Activated CD4-positive, alpha-beta T cell treated with anti-CD3 and anti-CD28 coated beads, Interleukin-10, Interleukin-2, amounts not matched to agents 100 ng/mL and 50 ng/mL, durations not matched to agents 16 hours and 8 hours (primary cell): ENCODE measurements around the gene RAB3C.
"Not testable (repeated sequence)": the region's sequence is repeated elsewhere in the genome, so short reads cannot be mapped to it uniquely, and the experiment has no call there.

Experiments
- DNase-seq: peaks from one replicate; pipeline ENCODE4 v3.0.0-alpha.2; 2020

RAB3C gene

DNA sequence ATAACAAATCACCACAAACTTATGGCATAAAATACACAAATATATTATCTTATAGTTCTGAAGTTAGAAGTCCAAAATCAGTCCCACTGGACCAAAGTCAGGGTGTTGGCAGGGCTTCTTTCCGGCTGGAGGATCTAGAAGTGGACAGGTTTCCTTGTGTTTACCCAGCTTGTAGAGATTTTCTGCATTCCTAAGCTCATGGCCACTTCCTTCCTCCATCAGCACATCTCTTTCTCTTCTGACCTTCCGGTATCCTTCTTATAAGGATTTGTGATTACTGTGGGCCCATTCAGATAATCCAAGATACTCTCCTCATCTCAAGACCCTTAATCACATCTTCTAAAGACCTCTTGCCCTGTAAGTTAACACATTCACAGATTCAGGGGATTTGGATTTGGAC is 97.6 kb downstream of the RAB3C start:
- DNase-seq = no peak

DNA sequence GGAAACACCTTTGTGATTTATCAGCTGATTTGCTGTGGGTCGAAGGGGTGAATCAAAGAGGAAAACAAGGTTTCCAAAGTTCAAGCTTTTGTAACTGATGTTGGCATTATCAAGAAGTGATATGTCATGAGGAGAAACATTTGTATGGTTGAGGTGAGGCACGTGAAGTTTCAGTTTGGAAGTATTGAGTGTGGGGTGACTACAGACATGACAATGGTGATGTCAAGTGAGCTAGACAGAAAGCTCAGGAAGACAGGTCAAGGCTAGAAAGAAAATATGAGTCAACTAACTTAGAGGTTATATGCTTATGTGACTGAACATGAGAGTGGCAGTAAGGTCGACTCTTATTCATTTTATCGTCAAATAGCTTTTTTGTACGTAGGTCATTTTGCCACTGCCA is 99.1 kb downstream of the RAB3C start:
- DNase-seq = peak; percentile 43

DNA sequence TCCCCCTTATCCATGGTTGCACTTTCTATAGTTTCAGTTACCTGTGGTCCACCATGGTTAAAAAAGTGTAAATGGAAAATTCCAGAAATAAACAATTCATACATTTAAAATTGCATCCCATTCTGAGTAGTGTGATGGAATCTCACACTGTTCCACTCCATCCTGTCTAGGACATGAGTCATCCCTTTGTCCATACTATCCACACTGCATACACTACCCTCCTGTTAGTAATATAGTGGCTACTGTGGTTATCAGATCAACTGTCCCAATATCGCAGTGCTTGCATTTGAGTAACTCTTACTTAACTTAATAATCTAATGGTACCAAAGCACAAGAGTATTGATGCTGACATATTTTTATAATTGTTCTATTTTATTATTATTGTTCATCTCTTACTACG is 100.7 kb downstream of the RAB3C start:
- no peak for DNase-seq

DNA sequence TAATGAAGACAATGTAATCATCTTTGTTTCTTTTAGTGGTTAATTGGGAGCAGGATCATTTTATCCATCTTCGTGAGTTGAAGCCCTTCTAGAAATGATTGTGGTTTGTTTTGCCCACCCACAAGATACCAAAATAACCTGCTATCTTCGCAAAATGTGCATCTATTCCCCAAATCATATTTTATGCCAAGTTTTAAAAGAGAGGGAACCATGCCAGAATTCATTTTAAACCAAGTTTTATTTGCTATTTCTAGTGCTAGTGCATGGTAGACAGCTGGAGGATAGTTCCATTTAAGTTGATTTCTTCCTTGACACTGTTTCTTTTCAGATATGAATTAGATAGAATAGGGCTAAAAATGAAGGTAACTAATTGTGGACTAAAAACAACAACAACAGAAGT is 104.2 kb downstream of the RAB3C start:
- no peak for DNase-seq

DNA sequence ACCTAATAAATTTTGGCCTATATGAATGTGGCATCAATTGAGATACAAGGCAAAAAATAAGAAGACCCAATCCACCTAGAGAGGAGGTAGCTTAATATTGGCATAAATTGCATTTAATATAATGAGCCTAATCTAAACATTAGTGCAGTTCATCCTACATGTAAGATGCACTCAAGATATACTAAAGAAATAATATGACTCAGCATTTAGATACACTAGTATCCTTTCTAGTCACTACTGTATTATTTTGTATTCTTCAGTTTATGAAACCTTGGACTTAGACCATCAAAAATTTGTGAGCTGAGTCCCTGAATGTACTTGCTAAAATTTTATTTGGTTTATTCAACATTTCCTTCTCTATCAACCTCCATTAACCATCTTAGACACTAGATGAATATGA is 104.7 kb downstream of the RAB3C start:
- DNase-seq = no peak

DNA sequence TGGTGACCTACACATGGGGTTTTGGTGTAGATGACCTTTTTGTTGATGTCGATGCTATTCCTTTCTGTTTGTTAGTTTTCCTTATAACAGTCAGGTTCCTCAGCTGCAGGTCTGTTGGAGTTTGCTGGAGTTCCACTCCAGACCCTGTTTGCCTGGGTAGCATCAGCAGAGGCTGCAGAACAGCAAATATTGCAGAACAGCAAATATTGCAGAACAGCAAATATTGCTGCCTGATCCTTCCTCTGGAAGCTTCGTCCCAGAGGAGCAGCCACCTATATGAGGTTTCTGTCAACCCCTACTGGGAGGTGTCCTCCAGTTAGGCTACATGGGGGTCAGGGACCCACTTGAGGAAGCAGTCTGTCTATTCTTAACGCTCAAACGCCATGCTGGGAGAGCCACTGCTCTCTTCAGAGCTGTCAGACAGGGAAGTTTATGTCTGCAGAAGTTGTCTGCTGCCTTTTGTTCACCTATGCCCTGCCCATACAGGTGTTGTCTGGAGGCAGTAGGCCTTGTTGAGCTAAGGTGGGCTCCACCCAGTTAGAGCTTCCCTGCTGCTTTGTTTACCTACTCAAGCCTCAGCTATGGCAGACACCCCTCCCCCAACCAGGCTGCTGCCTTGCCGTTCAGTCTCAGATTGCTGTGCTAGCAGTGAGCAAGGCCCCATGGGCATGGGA is 116.3 kb downstream of the RAB3C start:
- DNase-seq = not testable (repeated sequence)

DNA sequence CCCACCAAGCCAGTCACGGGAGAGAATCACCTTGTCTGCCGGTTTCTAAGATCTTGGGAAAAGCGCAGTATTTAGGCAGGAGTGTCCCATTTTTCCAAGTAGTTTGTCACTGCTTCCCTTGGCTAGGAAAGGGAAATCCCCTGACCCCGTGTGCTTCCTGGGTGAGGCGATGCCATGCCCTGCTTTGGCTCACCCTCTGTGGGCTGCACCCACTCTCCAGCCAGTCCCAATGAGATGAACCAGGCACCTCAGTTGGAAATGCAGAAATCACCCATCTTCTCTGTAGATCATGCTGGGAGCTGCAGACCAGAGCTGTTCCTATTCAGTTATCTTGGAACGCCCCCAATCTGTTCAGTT is 116.9 kb downstream of the RAB3C start:
- no peak for DNase-seq

DNA sequence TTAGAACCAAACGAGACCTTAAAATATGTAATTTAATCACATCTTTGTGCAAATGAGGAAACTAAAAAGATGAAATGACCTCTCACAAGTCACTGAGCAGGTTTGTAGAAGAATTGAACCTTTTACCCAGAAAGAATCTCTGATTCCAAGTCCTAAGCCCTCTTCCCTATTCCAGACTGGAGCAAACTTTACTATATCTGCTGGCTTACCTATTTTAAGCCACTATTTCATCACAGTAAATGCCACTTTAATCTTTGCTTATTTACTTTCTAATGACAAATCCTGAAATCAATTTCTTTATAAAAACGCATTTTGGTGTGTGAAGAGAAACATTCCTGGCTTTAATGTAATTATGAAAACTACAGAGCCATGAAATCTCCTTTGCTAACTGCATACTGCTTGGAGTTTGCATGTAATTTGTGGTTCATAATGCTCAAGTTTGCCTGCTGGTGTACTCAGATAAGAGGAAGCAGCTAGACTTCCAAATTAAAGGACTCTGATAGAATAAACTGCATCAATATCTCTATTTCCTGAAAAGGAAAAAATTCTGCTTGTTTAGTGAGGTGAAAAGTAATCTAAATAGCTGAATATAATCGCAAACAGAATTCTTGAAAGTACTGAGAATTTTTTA is 121.2 kb downstream of the RAB3C start:
- no peak for DNase-seq

DNA sequence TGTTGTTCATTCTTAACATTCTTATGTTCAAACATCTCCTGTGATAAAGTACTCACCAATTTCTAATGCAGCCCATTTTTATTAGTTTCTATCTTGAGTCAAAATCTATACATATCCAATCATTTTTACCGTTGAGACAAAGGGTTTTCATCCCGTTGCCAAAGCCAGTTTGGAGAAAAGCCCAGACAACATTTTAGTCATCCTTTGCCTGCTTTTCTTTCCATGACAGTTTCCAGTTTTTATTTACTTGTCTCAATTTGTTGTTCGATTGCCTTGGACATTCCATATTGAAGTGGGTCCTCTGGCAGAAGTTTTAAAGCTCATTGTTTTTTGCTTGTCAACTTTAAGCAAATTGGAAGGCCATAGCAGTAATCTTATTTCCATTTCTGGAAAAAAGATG is 123.9 kb downstream of the RAB3C start:
- DNase-seq = no peak

DNA sequence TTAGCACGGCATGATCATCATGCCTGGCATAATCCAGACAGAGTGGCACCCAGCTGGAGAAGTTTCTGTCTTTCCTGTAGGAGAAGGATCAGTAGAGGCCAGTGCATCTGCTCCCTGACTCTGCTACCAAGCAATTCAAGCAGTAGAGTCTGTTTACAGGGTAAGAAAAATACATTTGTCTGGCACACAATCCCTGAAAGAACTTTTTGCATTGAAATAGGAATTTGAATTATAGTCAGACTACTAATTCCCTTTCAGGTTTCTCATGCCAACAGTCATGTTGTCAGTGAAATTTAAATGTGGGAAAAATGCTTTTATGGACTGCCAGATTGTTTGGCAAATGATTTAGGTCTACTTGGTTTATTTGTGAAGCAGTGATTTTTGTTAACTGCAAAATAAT is 125.6 kb downstream of the RAB3C start:
- DNase-seq = no peak

DNA sequence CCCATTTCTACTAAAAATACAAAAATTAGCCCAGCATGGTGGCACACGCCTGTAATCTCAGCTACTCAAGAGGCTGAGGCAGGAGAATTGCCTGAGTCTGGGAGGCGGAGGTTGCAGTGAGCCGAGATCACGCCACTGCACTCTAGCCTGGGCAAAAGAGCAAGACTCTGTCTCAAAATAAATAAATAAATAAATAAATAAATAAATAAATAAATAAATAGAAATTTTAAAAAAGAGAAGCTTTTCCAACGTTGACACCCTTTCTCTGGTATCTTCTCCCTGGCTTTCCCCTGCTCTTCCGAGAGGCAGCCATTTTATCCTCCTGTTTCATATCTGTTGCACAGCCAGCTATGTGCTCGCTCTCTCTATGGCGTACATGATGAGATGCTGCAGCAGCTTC is 127.5 kb downstream of the RAB3C start:
- not testable (repeated sequence) for DNase-seq

DNA sequence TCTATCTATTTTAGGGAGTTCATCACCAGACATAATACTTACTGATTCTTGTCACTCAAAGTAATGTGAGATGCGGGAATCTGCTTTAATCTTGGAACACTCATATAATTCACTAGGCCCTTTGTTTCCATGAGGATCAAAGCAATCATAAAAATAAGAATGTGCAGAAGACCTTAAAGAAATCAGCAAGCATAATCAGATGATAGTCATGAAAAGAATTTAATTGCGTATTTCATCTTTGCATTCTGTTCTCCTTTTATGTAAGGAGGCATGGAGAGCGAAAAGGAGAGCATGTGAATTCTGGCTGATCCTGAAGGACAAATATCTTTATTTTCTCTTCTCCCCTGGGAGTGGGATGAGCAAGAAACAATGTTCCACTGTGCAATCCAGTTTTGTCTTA is 128.0 kb downstream of the RAB3C start:
- DNase-seq = no peak

DNA sequence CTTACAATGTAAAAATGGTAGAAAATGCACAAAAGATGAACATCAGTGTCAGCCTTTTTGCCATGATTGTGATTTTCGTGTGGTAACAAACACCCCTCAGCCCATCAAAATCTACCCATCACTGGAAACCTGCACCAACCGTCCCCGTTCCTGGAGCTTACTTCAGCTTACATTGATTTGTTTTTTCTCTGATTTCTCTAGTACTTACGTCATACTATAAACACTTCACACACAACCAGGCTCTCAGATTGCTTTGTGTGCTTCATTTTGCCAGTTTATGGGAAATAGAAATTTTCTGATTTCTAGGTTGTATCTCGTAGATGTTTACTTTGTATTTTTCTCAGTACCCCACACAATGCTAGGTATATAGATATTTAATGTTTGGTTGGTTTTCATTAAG is 129.1 kb downstream of the RAB3C start:
- DNase-seq = no peak

DNA sequence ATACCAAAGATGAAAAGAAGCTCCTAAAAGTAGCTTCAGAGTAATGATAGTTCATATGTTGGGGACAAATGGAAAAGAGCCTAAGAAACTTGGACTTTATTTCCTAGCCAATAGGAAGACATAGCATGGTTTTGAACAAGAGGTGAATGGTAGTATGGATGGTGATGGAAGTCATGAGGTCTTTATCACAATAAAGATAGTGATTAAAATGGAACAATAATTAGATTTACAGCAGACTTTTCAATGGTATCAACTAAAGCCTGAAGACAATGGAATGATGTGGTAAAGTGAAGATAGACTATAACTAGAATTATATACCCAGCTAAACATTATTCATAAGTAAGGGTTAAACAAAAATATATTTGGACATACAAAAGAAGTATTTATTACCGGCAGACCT is 131.2 kb downstream of the RAB3C start:
- DNase-seq = no peak

DNA sequence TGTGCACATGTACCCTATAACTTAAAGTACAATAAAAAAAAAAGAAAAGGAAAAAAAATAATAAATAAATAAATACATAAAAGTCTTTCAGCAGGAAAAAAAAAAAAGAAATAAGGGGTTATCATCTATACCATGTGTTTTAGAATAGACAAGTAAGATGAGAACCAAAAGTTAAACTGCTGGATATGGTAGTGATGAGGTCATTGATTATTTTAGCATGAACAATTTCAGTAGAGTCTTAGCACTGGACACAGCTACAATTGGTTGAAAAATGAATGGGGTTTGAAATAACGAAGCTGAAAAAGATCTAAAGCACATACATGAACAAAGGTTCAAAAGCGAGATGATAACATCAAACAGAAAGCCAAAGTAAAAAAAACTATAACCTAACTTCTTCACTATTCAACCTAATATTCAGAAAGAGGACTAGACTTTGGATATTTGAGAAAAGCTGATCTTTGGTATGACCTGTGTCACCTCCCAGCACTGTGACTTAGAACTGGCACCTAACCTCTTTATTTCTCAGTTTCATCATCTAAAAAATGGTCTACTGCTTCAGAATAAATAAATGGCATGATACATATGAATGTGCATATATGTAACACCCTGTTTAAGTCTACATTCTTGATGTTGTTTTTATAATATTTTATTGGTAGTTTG is 133.3 kb downstream of the RAB3C start:
- no peak for DNase-seq

DNA sequence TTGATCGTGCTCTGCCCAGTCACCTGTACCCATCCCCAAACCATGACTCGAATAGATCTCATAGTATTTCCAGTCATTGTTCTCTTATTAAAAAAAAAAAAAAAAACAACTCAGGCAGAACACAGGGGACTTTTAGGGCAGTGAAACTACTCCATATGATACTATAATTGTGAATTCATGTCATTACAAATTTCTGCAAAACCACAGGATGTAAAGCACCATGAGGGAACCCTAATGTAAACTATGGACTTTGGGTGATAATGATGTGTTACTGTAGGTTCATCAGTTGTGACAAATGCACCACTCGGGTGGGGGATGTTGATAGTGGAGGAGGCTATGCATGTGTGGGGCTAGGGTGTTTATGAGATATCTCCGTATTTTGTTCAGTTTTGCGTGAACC is 133.8 kb downstream of the RAB3C start:
- DNase-seq = no peak

DNA sequence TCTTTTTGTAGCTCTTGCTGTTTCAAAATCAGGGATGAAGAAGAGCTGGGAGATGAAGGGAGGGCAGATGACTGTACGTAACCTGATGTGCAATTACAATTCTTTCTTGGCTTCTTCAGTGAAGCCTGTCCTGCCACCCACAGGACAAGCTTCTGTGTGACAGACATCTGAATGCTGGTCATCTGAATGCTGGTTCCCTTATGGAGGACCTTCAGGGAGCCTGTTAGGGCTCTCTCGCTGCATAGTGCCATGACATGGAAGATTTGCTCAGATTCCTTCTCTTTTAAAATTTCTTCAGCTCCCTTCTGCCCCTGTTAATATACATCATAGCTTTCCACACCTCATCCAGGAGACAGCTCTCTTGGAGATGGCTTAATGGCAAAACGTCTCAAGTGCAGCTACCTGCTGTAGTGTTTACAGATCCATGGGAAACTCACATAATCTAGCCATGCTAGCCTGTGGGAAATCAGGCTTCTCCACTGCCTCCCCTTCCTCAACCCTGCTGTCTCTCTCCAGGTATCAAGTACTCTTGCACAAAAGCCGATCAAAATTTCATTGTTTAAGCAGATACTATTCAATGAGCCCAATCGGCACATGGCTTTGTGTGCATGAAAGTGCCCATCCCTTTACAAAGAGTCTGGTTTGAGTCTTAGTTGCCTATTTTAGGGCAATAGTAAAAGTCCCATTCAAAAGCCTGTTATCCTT is 134.6 kb downstream of the RAB3C start:
- DNase-seq = no peak

DNA sequence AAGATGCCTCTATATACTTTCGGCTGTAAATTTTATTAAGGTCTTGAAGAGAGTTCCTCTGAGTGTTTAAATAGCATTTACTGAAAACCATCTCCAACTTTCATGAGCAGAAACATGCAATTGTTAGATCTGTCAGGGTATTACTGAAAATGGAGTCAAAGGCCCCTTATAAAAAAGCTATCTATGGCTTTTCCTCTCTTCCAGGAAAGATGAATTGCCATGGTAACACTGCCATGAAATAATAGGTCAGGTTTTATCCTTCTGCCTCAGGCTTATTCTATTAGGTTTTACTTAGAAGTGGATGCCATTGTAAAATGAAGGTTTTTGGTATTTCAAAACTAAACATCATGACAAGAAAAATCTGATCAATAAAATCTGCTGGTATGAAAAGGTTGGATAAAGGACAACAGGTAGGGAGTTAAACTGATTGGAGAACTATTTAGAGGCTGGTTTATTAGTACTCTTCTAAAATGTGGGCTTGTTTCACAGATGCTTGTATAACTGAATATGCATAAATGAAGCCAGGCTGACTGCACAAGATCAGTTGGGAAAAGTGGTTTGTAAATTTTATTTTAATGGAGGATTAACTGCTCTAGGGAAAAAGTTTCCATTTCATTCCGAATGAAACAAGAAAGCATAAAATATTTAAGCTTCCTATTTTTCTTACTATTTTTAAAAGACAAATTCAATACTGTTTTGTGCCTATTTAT is 135.5 kb downstream of the RAB3C start:
- no peak for DNase-seq

DNA sequence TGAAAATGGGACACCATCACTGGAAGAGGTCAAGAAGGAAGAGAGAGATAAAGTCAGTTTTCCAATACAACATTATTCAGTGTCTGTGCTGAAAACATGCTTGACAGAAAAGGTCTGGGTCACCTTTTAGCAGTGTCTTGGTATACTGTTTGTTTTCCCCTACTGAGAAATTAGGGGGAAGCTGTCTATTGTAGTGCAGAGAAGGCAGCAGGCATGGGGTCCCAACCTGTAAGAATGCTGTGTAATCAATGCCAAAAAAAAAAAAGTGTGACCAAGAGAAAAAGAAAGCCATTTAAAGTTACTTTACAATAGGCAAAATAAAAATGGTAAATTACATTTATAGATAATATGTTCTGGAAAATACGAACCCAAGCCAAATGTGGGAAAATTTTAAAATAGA is 139.3 kb downstream of the RAB3C start:
- DNase-seq = no peak

DNA sequence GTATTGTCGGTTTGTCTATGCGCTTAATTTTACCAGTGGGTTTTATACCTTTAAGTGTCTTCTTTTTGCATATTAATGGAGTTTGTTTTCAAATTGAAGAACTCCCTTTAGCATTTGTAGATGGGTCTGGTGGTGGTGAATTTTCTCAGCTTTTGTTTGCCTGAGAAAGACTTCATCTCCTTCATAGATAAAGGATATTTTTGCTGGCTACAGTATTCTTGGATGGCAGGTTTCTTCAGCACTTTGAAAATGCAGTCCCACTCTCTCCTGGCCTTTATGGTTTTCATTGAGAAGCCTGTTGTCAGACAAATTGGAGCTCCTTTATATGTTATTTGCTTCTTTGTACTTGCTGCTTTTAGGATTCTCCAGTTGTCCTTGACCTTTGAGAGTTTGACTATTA is 142.1 kb downstream of the RAB3C start:
- DNase-seq = no peak

DNA sequence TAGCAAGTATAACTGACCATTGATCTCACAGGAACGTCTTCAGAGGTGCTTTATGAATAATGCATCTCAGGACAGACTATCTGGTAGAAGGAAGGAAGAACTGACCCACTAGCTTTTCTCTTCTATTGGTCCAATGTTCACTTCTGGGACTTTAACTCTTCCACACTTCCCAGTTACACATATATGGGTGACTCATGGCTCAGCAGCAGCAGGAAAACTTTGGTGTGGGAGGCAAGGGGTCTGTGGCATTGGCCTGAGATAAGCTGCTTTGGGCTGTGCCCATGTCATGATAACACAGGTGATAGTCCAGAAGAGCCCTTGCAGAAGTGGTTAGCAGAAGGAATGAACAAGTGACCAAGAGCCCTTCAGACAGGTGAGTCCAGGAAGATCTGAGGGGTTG is 148.8 kb downstream of the RAB3C start:
- DNase-seq = no peak

DNA sequence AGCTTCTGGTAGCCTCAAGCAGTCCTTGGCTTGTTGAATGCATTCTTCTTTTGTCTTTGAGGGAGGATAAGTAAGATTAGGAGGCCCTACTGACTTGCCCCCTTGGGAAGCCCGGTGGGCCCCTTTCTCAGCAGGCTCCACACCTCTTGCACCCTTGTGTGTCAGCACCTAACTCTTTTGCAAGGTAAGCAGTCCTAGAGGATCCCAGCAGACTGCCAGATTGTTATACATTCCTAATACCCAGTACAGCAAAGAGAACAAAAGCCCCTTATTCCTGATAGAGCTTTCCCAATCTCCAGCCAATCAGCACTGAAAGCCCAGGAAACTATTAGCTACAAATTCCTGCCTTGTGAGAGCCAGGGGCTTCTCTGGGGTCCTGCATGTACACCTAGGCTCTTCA is 152.8 kb downstream of the RAB3C start:
- DNase-seq = no peak

DNA sequence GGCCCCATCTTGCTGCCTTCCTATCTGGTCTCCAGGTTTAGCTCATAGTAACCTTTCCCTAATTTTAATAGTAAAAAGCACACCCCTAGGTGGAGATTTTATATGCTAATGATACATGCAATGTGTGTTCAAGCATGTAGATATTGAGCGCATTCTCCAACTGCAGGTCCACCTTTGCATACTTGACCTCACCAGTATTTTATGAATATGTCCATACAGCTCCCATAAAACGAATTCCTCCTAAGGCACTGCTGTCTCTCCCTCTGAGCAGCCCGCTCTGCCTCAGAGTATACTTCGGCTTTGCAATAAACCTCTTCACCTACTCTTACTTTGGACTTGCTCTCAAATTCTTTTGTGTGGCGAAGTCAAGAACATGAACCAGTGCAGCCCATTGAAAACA is 153.3 kb downstream of the RAB3C start:
- DNase-seq = no peak
